Measurements from ENCODE around the gene PEX14. TPM values are rescaled to one million over a fixed set of nuclear protein-coding genes. Genes with fewer than 3 reads are reported as not detected.

Gene PEX14
- total RNA-seq, 1 donor from 2014 or later = 27.4 TPM

GRCh38 chr1:10479296-10479695 is 4.5 kb downstream of the PEX14 start:
- DNase-seq (ENCODE audit: low read depth) = no peak
- no peak for TF ChIP-seq CTCF (IDR thresholded peaks at IDR 0.05; ENCODE audit: insufficient read depth, low read length, poor library complexity, severe bottlenecking)
- no peaks in the 10 kb centered on the region for H3K36me3 ChIP-seq (ENCODE audit: control insufficient read depth, insufficient read depth, low read length)
- no peak overlapping the region for H3K4me3 ChIP-seq (ENCODE audit: low read depth, low read length)
- H3K27me3 ChIP-seq (ENCODE audit: control insufficient read depth, insufficient read depth, low read length) = no peaks in the 10 kb centered on the region

GRCh38 chr1:10480614-10481013 is 5.9 kb downstream of the PEX14 start:
- H3K27me3 ChIP-seq (ENCODE audit: control insufficient read depth, insufficient read depth, low read length) = no peaks in the 10 kb centered on the region
- no peaks in the 10 kb centered on the region for H3K36me3 ChIP-seq (ENCODE audit: control insufficient read depth, insufficient read depth, low read length)
- no peak for DNase-seq (ENCODE audit: low read depth)
- TF ChIP-seq CTCF (IDR thresholded peaks at IDR 0.05; ENCODE audit: insufficient read depth, low read length, poor library complexity, severe bottlenecking) = no peak
- no peak overlapping the region for H3K4me3 ChIP-seq (ENCODE audit: low read depth, low read length)

- no peak for TF ChIP-seq CTCF (IDR thresholded peaks at IDR 0.05; ENCODE audit: insufficient read depth, low read length, poor library complexity, severe bottlenecking)
- Histone ChIP-seq H3K4me3 (ENCODE audit: low read depth, low read length) (no peak overlapping the region), H3K36me3 (ENCODE audit: control insufficient read depth, insufficient read depth, low read length) (no peaks in the 10 kb centered on the region), H3K27me3 (ENCODE audit: control insufficient read depth, insufficient read depth, low read length) (no peaks in the 10 kb centered on the region)
- no peak for DNase-seq (ENCODE audit: low read depth)
Measured at GRCh38 chr1:10484521-10484920, 9.8 kb downstream of the PEX14 start.

- no peak for TF ChIP-seq CTCF (IDR thresholded peaks at IDR 0.05; ENCODE audit: insufficient read depth, low read length, poor library complexity, severe bottlenecking)
- no peak overlapping the region for H3K4me3 ChIP-seq (ENCODE audit: low read depth, low read length)
- no peak for DNase-seq (ENCODE audit: low read depth)
- H3K36me3 ChIP-seq (ENCODE audit: control insufficient read depth, insufficient read depth, low read length) = no peaks in the 10 kb centered on the region
- no peaks in the 10 kb centered on the region for H3K27me3 ChIP-seq (ENCODE audit: control insufficient read depth, insufficient read depth, low read length)
Measured at GRCh38 chr1:10489291-10490055, 14.7 kb downstream of the PEX14 start.

- no peaks in the 10 kb centered on the region for H3K27me3 ChIP-seq (ENCODE audit: control insufficient read depth, insufficient read depth, low read length)
Measured at GRCh38 chr1:10490286-10490970, 15.7 kb downstream of the PEX14 start.

More at GRCh38 chr1:10490286-10490970, 15.7 kb downstream of the PEX14 start:
- TF ChIP-seq CTCF (IDR thresholded peaks at IDR 0.05; ENCODE audit: insufficient read depth, low read length, poor library complexity, severe bottlenecking) = no peak
- DNase-seq (ENCODE audit: low read depth) = no peak
- no peak overlapping the region for H3K4me3 ChIP-seq (ENCODE audit: low read depth, low read length)
- no peaks in the 10 kb centered on the region for H3K36me3 ChIP-seq (ENCODE audit: control insufficient read depth, insufficient read depth, low read length)
